GM12872 (cell line): ENCODE data around the gene FAM110A.

Experiments used
- TF ChIP-seq, protein P1 (sequence below): IDR thresholded peaks from 3 replicates; pipeline ENCODE4 v1.5.1; 2011; ENCODE audit warnings: low read depth, mild to moderate bottlenecking, low read length, moderate library complexity; ENCODE audit not compliant: insufficient read depth

The FAM110A gene

DNA sequence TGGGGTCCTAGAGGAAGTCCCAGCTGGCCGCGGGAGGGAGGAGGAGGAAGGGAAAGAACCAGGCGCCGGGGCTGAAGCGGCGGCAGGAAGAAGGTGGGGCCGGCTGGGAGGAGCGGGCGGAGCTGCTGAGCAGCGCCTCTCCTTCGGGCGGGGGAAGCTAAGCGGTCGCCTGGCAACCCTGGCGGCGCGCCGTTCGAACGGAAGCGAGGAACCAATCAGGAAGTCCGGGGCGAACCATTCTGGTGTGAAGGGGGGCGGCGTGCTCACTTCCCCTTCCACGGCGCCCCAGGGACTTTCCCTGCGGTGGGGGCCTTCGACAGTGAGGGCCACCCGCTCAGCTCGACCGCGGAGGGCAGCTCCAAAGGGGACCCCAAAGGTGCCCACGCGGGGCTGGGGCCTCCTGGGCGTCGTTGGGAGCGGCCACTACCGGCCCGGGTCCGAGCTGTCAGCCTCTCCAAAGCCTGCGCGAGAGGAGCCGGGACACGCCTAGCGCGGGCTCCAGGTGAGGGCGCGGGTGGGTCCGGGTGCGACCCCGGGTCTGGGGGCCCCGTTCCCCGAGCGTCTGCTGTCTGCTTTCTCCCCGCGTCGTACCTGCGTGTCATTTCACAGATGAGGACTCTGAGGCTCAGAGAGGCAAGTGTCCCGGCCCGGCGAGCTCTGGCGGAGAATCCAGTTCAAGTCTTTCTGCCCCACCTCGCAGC is at the start of gene FAM110A:
Gene FAM110A, plus strand, starts transcription at position 266 of the 701 bp plus-strand sequence. CDS start 11,090 bp downstream, outside the sequence.
- TF ChIP-seq, protein P1, sequence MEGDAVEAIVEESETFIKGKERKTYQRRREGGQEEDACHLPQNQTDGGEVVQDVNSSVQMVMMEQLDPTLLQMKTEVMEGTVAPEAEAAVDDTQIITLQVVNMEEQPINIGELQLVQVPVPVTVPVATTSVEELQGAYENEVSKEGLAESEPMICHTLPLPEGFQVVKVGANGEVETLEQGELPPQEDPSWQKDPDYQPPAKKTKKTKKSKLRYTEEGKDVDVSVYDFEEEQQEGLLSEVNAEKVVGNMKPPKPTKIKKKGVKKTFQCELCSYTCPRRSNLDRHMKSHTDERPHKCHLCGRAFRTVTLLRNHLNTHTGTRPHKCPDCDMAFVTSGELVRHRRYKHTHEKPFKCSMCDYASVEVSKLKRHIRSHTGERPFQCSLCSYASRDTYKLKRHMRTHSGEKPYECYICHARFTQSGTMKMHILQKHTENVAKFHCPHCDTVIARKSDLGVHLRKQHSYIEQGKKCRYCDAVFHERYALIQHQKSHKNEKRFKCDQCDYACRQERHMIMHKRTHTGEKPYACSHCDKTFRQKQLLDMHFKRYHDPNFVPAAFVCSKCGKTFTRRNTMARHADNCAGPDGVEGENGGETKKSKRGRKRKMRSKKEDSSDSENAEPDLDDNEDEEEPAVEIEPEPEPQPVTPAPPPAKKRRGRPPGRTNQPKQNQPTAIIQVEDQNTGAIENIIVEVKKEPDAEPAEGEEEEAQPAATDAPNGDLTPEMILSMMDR, result peak; percentile 2; the same call in 1 of the 3 replicates

DNA sequence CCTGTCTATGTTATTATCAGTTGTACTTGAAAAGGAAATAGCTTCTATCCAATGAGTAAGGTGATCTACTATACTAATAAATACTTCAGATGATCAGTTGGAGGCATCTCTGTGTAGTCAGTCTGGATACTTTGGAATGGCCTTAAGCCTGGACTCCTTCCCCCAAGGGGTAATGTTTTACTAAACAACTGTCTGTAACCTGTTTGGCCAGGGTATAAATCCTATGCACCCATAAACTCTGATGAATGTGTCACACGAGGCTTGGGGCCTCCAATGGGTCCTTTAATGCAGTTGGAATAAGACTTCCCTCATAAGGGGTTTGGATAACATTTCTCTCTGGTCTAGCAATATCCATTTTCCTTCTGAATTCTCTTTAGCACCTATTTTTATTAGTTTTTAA is 45.7 kb upstream of the FAM110A start:
- TF ChIP-seq, protein P1, result no peak

DNA sequence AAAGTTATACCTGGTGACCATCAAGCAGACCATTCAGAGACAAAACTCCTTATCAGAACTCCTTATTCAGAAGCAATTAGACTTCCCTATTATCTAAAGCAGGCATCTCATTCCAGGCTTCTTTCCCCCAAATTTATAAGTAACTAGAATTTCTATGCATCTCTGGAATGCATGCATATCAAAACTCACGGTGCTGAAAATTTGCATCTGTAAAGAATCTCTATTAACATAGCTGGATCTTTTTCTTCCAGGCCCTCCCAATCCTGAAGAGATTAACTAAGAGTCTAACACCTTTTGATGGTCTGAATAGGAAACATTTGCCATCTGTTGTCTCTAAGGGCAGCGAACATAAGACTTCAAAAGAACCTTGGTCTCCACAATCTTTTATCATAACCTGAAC is 42.5 kb upstream of the FAM110A start:
- TF ChIP-seq, protein P1, result no peak

DNA sequence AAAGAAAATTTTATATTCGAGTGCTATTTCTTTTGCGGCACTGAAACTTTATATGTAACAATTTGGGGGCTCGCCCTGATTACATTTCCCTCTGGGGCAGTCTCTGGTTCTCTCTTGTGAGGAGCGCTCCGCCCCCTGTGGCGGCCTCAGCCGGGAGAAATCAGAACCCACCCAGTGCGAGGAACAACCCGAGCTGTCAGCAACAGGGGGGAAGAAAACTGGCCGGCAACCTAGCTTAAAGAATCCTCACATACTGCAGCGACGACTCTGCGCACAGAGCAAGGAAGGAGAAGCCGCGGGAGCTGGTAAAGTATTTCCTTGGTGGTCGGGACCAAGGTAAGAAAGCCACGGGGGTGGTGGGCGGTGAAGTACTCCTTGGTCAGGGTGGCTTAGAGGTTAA is 41.3 kb upstream of the FAM110A start:
- TF ChIP-seq, protein P1, result no peak

DNA sequence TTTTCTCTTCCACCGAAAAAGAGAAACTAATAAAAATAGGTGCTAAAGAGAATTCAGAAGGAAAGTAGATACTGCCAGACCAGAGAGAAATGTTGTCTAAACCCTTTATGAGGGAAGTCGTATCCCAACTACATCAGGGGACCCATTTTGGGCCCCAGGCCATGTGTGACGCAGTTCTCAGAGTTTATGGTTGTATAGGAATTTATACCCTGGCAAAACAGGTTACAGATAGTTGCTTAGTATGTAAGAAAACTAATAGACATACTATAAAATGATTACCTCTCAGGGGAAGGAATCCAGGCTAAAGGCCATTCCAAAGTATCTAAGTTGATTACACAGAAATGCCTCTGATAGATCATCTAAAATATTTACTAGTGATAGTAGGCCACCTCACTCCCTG is 36.6 kb upstream of the FAM110A start:
- TF ChIP-seq, protein P1, result no peak

DNA sequence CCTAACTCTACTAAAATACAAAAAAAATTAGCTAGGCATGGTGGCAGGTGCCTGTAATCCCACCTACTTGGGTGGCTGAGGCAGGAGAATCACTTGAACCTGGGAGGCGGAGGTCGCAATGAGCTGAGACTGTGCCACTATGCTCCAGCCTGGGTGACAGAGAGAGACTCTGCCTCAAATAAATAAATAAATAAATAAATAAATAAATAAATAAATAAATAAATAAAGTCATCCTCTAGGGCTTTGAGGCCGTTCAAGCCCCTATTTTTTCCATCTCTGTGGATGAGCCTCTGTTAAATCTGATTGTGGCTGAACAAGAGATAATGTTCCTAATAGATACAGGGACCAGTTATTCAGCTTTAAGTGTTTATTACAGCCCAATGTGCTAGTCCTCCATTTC is 31.8 kb upstream of the FAM110A start:
- TF ChIP-seq, protein P1, result no peak

DNA sequence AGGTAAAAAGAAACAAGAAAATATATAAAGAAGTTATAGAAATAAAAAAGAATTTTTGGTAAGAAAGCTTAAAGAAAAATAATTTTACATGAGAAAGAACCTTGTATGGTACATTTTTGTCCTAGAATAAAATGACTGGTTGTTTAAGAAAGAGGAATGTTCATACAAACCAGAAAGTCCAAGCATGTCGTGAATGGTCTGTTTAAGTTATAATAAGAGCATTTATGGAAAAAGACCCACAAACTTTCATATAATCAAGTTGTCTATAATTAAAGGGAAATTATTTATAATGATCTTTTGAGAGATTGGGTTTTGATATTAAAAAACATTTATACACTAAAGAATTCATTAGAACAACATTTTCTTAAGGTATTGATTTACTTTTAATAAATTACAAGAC is 27.8 kb upstream of the FAM110A start:
- TF ChIP-seq, protein P1, result no peak
